ENCODE data around the gene TBC1D24.
A peak's percentile ranks its signal among the peaks of the same experiment; 100 is the strongest.
"Not testable (repeated sequence)": the region's sequence is repeated elsewhere in the genome, so short reads cannot be mapped to it uniquely, and the experiment has no call there.

TBC1D24 gene

DNA sequence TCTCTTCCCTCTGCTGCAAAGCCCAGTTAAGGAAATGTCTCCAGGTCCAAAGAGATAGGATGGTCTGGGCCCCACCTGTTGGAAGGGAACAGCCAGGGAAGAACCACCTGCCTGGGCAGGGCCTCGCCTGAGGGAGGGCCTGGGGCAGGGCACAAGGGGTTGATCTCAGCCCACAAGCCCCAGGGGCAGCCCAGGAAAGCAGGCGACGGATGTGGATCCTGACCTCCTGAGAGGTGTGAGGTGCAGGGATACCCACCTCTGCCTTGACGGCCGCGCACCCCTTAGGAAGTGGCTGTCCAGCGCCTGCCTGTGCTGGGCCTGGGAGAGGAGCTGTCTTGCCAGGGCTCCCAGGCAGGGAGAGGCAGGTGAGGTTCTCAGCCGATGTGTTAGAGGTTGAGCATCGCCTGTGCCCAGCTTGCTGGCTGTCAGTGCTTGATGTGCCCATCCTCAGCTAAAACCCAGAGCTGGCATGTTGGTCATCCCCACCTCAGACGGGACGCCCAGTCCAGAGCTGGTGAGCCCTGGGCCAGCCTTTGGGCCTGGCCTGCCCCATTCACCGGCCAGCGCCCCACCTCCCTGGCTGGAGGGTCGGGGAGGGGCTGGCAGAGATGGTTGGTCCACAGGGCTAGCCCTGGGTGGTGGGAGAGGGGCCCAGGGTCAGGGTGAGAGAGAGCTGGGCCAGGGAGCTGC is 55.8 kb downstream of the TBC1D24 start:
- DNase-seq (ENCODE audit: low read depth), result no peak
- H3K4me3 ChIP-seq (ENCODE audit: low read depth, low read length), result peak overlapping the region; percentile 62; the same call in 1 of the 2 replicates
- TF ChIP-seq, protein P1, sequence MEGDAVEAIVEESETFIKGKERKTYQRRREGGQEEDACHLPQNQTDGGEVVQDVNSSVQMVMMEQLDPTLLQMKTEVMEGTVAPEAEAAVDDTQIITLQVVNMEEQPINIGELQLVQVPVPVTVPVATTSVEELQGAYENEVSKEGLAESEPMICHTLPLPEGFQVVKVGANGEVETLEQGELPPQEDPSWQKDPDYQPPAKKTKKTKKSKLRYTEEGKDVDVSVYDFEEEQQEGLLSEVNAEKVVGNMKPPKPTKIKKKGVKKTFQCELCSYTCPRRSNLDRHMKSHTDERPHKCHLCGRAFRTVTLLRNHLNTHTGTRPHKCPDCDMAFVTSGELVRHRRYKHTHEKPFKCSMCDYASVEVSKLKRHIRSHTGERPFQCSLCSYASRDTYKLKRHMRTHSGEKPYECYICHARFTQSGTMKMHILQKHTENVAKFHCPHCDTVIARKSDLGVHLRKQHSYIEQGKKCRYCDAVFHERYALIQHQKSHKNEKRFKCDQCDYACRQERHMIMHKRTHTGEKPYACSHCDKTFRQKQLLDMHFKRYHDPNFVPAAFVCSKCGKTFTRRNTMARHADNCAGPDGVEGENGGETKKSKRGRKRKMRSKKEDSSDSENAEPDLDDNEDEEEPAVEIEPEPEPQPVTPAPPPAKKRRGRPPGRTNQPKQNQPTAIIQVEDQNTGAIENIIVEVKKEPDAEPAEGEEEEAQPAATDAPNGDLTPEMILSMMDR (IDR thresholded peaks at IDR 0.05; ENCODE audit: control insufficient read depth, extremely low read depth, insufficient read depth), result no peak

DNA sequence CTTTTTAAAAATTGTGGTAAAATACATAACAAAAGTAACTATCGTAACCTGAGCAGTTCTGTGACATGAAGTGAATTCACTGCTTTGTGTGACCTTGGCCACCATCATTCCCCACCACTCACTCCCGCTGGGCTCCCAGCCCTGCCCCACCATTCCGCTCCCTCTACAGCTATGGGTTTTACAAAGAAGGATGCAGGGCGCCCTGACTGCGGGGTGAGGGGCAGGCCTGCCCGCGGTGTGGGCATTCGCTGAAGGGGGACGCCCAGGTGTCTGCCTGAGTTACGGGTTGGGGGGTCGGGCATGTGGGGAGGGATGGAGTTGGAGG is 56.4 kb downstream of the TBC1D24 start, which contains the start of gene CEMP1:
Gene CEMP1, minus strand, starts transcription at position 38 of the 325 bp plus-strand sequence. CDS start 335 bp downstream, outside the sequence.
- no peak for DNase-seq (ENCODE audit: low read depth)
- TF ChIP-seq, protein P1 (IDR thresholded peaks at IDR 0.05; ENCODE audit: control insufficient read depth, extremely low read depth, insufficient read depth), result no peak
- peak within 1 kb of the TSS; percentile 62 for H3K4me3 ChIP-seq (ENCODE audit: low read depth, low read length)

DNA sequence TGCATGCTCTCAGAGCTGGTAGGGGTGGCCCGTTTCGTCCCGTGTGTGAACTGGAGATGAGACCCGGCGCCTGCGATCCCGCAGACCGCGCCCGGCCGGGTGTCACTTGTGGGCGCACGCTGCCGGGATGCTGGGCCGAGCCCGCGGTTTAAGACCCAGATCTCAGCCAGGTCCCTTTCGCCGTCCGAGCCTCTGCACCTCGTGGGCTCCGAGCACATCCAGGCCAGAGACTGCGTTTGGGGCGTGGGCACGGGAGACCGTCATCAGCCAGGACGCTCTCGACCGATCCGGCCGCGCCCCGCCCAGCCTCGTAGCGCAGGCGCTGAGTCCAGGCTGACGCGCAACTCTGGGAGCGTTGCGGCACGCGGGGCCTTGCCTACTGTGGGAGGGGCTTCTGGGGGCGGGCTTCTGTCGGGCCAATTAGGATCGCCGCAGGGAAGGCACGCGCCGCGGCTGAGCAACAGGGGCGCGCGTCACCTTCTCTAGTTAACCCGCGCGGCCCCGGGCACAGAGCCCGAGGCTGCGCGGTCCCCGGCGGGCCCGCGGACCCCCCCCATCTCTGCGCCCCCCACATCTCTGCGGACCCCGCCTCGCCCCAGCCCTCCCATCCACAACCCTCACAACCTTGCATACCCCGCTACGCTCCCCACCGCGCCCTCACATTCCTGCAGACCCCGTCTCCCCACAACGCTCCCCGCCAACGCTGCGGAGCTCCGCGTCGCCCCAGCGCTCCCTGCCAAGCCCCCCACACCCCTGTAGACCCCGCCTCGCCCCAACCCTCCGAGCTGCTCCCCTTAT is 57.0 kb downstream of the TBC1D24 start:
- TF ChIP-seq, protein P1 (IDR thresholded peaks at IDR 0.05; ENCODE audit: control insufficient read depth, extremely low read depth, insufficient read depth), result no peak
- peak; percentile 87 for DNase-seq (ENCODE audit: low read depth)
- H3K4me3 ChIP-seq (ENCODE audit: low read depth, low read length), result peak overlapping the region; percentile 62

DNA sequence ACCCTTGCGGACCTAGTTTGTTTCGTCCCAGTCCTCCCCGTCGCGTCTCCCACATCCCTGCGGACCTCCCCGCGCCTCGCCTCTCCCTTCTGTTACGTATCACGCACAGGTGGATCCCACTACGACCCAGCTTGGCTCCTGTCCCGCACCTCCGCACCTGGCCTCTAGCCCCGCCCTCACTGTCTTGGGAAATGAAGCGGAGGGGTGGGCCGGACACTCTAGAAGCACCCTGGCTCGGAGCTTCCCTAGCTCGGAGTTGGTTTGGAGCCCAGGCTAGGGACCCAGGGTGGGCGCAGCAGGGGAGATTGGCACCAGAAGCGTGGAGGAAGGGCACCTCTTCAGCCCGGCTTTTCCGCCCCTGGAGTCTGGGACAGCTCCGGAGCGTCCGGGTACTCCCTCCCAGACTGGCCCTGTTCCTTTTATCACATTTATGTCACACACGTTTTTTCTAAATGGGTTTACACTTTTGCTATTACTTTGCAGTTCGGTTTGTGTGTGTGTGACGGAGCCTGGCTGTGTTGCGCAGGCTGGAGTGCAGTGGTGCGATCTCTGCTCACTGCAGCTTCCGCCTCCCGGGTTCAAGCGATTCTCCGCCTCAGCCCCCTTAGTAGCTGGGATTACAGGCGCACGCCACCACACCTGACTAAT is 57.7 kb downstream of the TBC1D24 start:
- TF ChIP-seq, protein P1 (IDR thresholded peaks at IDR 0.05; ENCODE audit: control insufficient read depth, extremely low read depth, insufficient read depth), result no peak
- peak overlapping the region; percentile 62 for H3K4me3 ChIP-seq (ENCODE audit: low read depth, low read length)
- peak; percentile 71 for DNase-seq (ENCODE audit: low read depth)

DNA sequence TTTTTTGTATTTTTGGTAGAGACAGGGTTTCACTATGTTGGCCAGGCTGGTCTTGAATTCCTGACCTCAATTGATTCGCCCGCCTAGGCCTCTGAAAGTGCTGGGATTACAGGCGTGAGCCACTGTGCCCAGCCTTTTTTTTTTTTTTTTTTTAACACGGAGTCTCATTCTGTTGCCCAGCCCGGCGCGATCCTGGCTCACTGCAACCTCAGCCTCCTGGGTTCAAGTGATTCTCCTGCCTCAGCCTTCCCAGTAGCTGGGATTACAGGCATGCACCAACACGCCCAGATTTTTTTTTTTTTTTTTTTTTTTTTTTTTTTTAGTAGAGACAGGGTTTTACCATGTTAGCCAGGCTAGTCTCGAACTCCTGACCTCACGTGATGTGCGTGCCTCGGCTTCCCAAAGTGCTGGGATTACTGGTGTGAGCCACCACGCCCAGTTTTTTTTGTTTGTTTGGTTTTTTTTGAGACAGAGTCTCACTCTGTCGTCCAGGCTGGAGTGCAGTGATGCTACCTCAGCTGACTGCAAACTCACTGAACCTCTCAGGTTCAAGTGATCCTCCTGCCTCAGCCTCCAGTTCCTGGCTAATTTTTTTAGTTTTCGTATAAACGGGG is 58.3 kb downstream of the TBC1D24 start:
- not testable (repeated sequence) for DNase-seq (ENCODE audit: low read depth)
- peak overlapping the region; percentile 62; the same call in 1 of the 2 replicates for H3K4me3 ChIP-seq (ENCODE audit: low read depth, low read length)

DNA sequence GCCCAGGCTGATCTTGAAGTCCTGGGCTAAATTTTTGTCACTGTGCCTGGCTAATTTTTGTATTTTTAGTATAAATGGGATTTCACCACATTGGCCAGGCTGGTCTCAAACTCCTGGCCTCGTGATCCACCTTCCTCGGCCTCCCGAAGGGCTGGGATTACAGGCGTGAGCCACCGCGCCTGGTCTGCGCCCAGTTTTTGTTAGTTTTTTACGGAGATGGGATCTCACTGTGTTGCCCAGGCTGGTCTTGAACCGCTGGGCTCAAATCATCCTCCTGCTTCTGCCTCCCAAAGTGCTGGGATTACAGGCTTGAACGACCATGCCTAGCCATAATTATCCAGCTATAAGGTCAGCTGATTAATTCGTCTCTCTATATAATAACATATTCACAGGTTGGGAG is 59.0 kb downstream of the TBC1D24 start:
- DNase-seq (ENCODE audit: low read depth), result no peak
- no peak overlapping the region for H3K4me3 ChIP-seq (ENCODE audit: low read depth, low read length)
- TF ChIP-seq, protein P1 (IDR thresholded peaks at IDR 0.05; ENCODE audit: control insufficient read depth, extremely low read depth, insufficient read depth), result no peak

DNA sequence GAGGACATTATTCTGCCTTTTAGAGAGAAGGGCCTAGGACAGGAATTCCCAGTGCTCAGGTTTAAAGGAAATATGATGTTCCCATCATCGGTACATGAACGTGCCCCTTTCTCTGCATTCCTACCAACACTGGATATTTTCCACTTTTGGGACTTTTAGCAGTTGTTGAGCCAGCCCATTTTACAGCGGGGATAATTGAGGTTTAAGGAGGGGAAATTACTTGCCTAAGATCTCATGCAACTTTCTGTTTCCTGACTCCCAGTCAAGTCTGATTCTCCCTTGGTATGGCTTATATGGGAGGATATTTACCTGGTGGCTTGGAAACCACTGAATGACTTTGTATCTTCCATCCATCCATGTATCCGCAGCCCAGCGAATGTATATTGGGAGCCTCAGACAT is 59.4 kb downstream of the TBC1D24 start:
- not testable (repeated sequence) for DNase-seq (ENCODE audit: low read depth); H3K4me3 ChIP-seq (ENCODE audit: low read depth, low read length)
